GM21786 (cell line): ENCODE results near the gene HAUS5.
A peak's percentile ranks its signal among the peaks of the same experiment; 100 is the strongest.

Experiments
- ATAC-seq: cut with Tn5 transposase; IDR thresholded peaks from one replicate; pipeline ENCODE4 v1.9.1; 2021; ENCODE audit not compliant: unreplicated experiment

The HAUS5 gene

DNA sequence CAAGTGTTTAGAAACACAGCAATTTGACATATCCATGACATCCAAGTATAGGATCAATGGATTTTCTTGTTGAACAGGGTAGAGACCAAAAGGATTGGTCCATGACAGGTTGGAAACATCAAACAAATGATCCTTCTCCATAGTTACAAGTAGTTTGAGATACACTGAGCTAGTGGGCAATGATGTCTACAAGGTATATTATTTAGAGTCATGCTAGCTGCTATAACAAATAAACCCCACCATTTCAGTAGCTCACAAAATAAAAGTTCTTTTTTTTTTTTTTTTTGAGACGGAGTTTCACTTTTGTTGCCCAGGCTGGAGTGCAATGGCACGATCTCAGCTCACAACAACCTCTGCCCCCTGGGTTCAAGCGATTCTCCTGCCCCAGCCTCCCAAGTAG is 4.9 kb upstream of the HAUS5 start:
- ATAC-seq: no peak

DNA sequence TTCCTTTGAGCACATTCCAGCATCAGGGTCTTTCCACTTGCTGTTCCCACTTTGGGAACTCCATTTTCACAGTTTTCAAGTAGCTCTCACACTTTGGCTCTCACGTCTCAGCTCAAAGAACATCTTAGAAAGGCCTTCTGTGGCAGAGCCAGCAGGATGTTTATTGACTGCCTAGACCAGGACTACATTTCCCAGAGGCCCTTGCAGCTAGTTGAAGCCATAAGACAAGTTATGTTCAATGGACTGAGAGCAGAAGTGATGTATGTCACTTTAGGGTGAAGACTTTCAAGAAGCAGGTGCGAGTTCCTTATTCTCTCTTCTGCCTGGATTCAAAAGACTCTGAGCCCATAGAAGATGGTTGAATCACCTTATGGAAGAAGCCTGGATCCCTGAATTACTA is 4.3 kb upstream of the HAUS5 start:
- no peak for ATAC-seq

DNA sequence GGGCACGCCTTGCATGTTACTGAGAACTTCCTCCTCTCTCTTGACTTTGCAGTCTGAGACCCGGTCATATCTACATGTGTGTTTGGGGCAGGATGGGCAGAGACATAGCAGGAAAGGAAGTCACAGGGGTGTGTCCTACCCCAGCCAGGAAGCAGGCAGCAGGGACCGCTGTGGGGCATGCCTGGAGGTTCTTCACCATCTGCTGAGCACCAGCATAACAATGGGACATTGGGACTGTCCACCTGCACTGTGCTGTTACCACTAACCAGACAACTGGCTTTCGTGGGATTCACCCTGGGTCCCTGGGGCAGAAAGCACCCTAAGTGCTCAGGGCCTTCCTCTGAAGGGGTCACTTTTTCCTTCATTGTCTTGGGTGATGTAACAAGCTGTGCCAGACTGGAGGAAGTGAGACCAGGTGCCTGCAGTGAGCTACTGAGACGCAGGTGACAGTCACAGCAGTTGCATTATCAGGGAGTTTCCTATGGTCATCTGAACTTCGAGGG is 2.6 kb upstream of the HAUS5 start:
- ATAC-seq: no peak

DNA sequence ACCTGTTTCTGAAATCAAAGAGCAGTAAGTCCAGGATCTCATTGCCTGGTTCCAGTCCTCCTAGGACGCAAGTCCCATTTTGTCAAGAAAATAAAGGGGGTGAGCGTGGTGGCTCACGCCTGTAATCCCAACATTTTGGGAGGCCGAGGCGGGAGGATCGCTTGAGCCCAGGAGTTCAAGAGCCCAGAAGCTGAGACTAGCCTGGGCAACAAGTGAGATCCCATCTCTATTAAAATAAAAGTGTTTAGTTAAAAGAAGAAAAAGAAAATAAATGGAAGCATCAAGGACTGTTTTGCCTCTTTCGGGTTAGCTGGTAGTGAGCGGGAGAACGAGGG is 344 bp upstream of the HAUS5 start:
- ATAC-seq: no peak

DNA sequence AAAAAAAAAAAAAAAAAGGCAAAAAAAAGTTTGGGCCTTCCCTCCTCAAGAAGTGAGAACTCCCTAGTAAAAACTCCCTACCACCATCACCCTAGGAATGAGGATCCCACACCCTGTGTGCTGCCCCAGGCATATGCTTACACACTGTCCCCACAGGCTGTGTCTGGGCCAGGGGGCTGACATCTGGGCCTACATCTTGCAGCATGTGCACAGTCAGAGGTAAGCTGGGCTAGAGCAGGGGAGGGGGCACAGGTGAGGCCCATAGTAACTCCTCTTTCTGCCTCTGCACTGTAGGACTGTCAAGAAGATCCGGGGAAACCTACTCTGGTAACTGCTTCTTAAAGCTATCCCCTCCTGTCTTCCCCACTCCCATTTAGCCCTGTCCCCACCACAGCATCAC is 1.0 kb downstream of the HAUS5 start:
- ATAC-seq: no peak

DNA sequence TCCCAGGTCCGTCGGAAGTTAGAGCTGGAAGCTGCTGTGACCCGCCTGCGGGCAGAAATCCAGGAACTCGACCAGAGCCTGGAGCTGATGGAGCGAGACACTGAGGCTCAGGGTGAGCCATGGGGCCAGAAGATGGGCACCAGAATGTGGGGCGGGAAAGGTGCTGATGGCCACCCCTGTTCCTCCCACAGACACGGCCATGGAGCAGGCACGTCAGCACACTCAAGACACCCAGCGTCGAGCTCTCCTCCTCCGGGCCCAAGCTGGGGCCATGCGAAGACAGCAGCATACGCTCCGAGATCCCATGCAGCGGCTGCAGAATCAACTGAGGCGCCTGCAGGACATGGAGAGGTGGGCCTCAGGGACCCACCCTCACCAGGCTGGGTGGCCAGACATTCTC is 2.5 kb downstream of the HAUS5 start:
- no peak for ATAC-seq

DNA sequence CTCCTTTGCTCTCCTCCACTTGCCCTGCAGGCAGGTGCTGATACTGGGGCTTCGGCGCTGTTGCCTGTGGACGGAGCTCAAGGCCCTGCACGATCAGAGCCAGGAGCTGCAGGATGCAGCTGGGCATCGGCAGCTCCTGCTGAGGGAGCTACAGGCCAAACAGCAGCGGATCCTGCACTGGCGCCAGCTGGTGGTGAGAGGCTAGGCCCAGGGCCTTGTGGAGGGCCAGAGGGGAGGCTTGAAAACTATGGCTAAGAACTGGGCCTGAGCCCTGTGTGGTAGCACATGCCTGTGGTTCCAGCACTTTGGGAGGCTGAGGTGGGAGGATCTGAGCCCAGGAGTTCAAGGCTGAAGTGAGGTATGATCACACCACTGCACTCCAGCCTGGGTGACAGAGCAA is 6.3 kb downstream of the HAUS5 start:
- ATAC-seq: no peak

DNA sequence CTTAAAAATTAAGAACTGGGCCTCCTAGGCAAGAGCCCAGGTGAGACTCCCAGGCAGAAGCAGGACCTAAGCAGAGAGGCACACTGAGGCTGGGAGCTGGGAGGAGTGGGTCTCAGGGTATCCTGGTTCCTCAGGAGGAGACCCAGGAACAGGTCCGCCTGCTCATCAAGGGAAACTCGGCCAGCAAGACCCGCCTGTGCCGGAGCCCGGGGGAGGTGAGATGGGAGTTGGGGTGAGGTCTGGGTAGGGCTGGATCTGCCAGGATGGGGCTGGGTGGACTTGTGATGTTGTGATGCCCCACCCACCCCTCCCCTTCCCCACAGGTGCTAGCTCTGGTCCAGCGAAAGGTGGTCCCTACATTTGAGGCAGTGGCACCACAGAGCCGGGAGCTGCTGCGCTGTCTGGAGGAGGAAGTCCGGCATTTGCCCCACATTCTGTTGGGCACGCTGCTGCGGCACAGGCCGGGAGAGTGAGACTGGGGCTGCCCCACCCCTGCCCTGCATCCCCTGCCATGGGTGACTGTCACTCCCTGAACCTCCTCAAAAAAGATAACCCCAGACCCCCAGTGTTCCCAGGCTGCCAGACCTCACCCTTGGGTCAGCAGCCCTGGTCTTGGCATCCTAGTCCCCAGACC is 6.9 kb downstream of the HAUS5 start:
- no peak for ATAC-seq

DNA sequence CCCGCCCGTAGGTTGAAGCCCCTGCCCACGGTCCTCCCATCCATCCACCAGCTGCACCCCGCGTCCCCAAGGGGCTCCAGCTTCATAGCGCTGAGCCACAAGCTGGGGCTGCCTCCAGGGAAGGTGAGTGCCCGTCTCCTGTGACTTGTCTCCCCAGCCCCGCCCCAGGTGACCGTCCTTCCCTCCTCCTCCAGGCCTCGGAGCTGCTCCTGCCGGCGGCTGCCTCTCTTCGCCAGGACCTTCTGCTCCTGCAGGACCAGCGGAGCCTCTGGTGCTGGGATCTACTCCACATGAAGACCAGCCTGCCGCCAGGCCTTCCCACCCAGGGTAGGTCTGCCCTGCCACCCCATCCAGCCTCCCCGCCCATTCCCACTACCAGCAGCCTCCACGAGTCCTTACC is 7.5 kb downstream of the HAUS5 start:
- no peak for ATAC-seq

DNA sequence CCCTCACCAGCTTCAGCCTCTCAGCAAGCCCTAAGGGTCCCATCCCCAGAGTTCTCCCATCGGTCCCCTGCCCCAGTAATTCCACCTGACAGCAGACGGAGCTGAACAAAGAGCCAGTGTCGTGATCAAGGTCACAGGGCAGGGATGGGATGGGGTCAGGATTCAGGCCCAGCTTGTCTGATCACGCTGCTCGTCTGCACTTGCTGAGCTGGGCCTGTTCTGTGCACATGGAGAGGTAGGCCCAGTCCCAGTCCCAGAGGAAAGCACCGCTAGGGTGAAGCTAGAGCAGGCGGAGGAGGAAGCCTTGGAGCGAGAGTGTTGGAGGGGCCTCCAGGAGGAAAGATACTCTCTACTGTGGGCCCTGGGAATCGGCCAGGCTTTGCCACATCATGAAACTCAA is 9.2 kb downstream of the HAUS5 start:
- ATAC-seq: no peak

DNA sequence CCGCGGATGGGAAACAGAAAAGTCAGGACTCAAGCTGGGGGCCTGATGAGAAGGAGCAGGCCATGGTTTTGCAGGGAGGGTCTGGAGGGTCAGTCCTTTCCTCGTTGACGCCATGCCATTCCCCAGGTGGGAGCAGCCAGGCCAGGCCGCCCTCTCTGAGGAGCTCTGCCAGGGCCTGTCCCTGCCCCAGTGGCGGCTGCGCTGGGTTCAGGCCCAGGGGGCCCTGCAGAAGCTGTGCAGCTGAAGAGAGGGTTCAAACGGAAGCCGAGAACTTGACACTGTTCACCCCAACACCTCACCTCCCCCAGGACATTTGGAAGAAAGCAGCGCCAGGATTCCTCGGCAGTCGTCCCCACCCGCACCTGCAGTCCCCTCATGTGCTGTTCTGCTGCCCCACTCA is 10.2 kb downstream of the HAUS5 start:
- no peak for ATAC-seq

DNA sequence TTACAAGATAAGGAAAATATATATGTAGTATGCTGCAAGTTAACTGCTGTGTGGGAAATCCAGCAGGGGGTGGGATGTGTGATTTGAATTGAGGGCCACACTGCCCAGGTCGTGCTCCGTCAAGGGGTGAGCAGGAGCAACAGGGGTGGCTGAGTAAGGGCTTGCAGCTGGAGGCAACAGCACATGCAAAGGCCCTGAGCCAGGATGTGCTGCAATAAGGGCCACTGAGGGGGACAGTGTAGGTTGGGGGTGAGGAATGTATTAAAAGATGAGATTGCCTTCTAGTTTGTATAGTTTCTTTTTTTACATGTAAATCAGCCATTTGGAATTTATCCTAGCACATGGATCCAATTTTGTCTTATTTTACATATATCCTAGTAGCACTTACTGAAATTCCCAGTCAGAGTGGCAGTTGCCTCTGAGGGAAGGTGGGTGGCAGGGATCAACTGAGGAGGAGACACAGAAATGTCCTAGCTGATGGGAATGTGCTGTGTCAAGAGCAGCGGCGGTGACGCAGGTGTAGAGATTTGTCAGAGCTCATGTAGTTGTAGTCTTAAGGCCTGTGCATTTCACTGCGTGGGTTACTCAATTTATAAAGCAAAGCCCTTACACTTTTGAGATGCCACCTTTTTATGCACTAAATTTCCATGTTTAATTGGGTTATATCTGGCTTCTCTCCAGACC is 10.9 kb downstream of the HAUS5 start:
- ATAC-seq: no peak

DNA sequence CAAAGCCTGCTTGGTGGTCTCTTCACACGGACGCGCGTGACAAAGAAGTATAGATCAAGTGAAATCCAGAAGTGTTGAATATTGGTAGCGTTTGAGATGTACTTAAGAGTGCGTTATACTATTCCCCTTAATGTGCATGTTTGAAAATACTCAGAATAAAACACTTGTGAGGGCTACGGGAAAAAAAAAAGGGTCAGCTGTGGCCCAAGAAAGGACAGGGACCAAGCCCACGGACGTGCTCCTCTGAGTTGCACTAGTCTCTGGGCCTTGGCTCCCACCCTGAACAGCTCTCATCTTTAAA is 15.7 kb downstream of the HAUS5 start:
- ATAC-seq: peak; percentile 16

DNA sequence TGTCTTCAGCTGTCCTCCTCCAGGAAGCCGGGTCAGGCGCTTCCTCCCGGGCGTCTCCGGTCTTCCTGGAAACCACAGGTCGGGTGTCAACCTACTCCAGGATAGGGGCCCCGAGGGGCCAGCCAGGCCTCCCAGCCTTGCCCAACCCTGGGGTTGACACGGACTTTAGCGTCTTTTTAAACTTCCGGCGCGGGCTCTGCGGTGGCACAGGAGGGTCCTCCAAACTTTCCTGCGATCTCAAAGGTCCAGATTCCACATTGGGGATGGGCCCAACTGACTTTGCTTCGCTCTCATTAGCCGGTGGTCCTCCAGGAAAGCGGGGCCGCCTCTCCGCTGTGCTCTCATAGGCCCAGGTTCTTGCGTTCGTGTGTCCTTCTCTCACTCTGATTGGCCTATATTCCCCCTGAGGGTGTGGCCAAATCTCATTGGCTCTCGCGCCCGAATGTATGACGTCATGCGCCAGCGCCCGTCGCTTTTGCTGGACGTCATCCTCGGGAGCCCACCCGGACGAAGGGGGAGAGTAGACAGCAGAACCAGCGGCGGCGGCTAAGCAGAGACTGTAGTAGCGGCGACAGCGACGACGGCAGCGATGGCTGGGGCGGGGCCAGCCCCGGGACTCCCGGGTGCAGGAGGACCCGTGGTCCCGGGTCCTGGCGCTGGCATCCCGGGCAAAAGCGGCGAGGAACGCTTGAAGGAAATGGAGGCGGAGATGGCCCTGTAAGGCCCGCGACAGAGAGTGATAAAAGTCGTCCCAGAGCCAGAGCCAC is 16.2 kb downstream of the HAUS5 start, which contains the start of gene RBM42:
TSS of gene RBM42 (plus strand) at position 472 of the 767 bp plus-strand sequence. CDS start at position 590, 118 bp downstream.
- peak; percentile 94 for ATAC-seq

DNA sequence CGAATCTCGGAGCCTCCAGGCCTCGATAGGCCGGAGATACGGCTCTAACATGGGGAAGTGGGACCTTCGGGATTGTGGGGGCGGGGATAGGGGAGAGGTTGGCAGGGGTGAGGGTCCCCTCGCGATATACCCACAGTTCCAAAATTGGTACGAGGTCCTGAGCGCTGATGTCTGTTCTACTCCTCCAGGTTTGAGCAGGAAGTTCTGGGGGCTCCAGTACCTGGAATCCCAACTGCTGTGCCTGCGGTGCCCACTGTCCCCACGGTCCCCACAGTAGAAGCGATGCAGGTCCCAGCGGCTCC is 16.7 kb downstream of the HAUS5 start:
- ATAC-seq: no peak

DNA sequence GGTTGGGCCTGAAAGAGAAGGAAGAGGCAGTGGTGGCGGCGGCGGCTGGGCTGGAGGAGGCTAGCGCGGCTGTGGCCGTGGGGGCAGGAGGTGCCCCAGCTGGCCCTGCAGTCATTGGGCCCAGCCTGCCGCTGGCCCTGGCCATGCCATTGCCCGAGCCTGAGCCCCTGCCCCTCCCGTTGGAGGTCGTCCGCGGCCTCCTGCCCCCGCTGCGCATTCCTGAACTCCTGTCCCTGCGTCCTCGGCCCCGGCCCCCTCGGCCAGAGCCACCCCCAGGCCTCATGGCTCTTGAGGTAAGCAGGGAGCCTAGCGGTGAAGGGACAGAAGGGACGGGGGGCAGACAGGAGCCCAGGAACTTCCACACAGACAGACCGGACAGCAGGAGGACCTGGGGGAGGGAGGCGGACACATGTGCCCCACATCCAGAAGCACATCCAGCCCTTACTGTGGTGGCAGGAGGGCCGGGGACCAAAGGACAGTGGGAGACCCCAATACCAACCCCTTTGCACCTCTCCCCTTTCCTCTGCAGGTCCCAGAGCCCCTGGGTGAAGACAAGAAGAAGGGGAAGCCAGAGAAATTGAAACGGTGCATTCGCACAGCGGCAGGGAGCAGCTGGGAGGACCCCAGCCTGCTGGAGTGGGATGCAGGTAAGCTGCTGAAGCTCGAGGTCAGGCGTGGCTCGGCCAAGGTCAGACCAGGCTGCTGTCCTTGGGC is 21.3 kb downstream of the HAUS5 start:
- no peak for ATAC-seq

DNA sequence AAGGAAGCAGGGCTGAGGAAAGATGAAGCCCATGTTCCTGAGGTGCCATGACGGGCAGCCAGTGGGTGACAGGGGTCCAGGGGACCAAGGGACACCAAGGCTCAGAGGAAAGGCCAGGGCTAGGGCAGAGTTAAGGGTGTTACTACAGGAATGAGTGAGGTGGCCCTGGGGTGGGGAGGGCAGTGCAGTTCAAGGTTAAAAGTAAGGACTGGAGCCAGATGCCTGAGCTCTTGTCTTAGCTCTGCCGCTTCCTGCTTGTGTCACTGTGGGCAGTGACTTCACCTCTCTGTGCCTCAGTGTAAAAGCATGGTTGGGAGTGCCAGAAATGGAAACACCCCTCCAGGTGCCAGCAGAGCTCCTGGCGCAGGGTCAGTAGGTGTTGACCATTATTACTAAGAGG is 24.1 kb downstream of the HAUS5 start:
- no peak for ATAC-seq

DNA sequence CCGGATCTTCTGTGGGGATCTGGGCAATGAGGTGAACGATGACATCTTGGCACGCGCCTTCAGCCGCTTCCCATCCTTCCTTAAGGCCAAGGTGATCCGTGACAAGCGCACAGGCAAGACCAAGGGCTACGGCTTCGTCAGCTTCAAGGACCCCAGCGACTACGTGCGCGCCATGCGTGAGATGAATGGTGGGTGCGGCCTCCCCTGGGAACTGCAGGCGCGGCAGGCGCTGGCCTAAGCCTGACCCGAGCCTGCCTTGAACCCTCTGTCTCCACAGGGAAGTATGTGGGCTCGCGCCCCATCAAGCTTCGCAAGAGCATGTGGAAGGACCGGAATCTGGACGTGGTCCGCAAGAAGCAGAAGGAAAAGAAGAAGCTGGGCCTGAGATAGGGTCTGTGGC is 24.6 kb downstream of the HAUS5 start:
- ATAC-seq: no peak

DNA sequence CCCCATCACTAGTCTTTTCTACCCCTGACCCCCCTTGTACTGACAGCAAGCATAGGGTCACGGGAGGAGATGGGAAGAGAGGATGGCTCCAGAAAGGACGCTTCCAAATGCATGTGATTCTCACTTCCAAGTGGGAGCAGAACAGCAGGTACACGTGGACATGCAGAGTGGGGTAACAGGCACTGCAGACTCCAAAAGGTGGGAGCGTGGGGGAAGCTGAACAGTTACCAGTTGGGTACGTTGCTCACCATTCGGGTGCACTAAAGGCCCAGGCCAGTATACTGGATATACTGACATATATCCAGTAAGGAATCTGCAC is 26.7 kb downstream of the HAUS5 start:
- no peak for ATAC-seq

DNA sequence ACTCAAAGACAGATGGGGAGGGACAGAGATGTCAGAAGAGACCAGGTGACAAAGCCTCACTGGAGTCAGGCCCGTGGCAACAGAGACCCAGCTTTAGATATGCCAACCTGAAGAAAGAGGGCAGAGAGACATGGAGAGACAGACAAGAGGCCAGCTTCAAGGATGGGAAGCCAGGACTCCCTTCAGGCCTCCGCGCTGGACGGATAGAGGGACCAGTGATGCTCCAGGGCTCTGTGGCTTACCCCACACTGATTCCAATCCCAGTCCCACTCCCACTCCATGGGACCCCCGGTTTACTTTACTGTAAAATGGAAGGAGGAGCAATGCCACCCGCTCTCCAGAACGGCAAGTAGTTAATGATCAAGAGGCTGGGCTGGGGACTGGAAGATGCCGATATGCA is 27.3 kb downstream of the HAUS5 start:
- ATAC-seq: no peak

DNA sequence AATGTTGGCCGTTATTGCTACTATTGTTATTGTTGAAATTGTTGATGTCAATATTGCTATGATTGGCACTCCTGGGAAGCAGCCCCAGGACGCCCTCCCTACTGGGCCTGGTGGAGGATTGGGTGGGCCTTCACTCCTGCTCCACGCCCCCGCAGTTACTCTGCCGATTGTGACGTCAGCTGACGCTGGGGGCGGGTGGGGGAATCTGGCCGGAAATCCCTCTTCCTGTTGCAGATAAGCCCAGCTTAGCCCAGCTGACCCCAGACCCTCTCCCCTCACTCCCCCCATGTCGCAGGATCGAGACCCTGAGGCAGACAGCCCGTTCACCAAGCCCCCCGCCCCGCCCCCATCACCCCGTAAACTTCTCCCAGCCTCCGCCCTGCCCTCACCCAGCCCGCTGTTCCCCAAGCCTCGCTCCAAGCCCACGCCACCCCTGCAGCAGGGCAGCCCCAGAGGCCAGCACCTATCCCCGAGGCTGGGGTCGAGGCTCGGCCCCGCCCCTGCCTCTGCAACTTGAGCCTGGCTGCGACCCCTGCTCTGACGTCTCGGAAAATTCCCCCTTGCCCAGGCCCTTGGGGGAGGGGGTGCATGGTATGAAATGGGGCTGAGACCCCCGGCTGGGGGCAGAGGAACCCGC is 29.1 kb downstream of the HAUS5 start, which contains the start of gene ETV2:
TSS of gene ETV2 (plus strand) at position 231 of the 637 bp plus-strand sequence. CDS start 716 bp downstream, outside the sequence.
- ATAC-seq: no peak
